Astrocyte (in vitro differentiated cells and primary cell): Measurements from ENCODE around the gene BMPR1B. TPM values are rescaled to one million over a fixed set of nuclear protein-coding genes. Genes with fewer than 3 reads are reported as not detected.

Experiments used
- DNase-seq: peaks from one replicate; pipeline ENCODE4 v3.0.0-alpha.2; 2010; ENCODE audit warnings: low read depth
- FAIRE-seq: peaks from 2 replicates; lab custom pipeline; 2011; peaks lifted over from hg19 to GRCh38; lab: Jason Lieb, UNC
- H2AFZ ChIP-seq: 2 replicates; pipeline ENCODE4 v1.6.0; 2012; ENCODE audit warnings: low read depth, low read length, inconsistent platforms
- H3K27ac ChIP-seq: 2 replicates; pipeline ENCODE4 v1.5.1; 2011; ENCODE audit warnings: low read depth, low read length, inconsistent platforms
- H3K27me3 ChIP-seq: 2 replicates; pipeline ENCODE4 v1.6.0; 2011; ENCODE audit warnings: low read length, inconsistent platforms; ENCODE audit not compliant: insufficient read depth
- H3K36me3 ChIP-seq: 2 replicates; pipeline ENCODE4 v1.5.1; 2011; ENCODE audit warnings: low read length, inconsistent platforms; ENCODE audit not compliant: insufficient read depth
- H3K4me1 ChIP-seq: 2 replicates; pipeline ENCODE4 v1.5.1; 2011; ENCODE audit warnings: low read length, inconsistent platforms; ENCODE audit not compliant: insufficient read depth
- H3K4me2 ChIP-seq: 2 replicates; pipeline ENCODE4 v1.6.0; 2012; ENCODE audit warnings: low read length, inconsistent platforms
- H3K4me3 ChIP-seq: 2 replicates; pipeline ENCODE4 v1.5.1; 2011; ENCODE audit warnings: low read depth, mild to moderate bottlenecking, low read length, inconsistent platforms; ENCODE audit not compliant: insufficient read depth
- H3K79me2 ChIP-seq: 2 replicates; pipeline ENCODE4 v1.6.0; 2012; ENCODE audit warnings: mild to moderate bottlenecking, low read length, inconsistent platforms; ENCODE audit not compliant: insufficient read depth
- H3K9ac ChIP-seq: 2 replicates; pipeline ENCODE4 v1.6.0; 2012; ENCODE audit warnings: mild to moderate bottlenecking, low read length, inconsistent platforms
- H3K9me3 ChIP-seq: 2 replicates; pipeline ENCODE4 v1.5.1; 2012; ENCODE audit warnings: low read depth, mild to moderate bottlenecking, low read length, inconsistent platforms; ENCODE audit not compliant: insufficient read depth
- H4K20me1 ChIP-seq: 2 replicates; pipeline ENCODE4 v1.6.0; 2012; ENCODE audit warnings: low read length, inconsistent platforms; ENCODE audit not compliant: insufficient read depth
- H3K27ac Mint-ChIP-seq: one replicate; pipeline ENCODE4 v1.8.0; 2021; ENCODE audit warnings: mild to moderate bottlenecking, mixed read lengths; ENCODE audit not compliant: unreplicated experiment
- H3K27me3 Mint-ChIP-seq: one replicate; pipeline ENCODE4 v1.8.0; 2021; ENCODE audit warnings: low read depth, mixed read lengths; ENCODE audit not compliant: unreplicated experiment
- H3K36me3 Mint-ChIP-seq: one replicate; pipeline ENCODE4 v1.8.0; 2021; ENCODE audit warnings: low read depth, mixed read lengths; ENCODE audit not compliant: unreplicated experiment
- H3K4me1 Mint-ChIP-seq: one replicate; pipeline ENCODE4 v1.8.0; 2021; ENCODE audit warnings: low read depth, mixed read lengths; ENCODE audit not compliant: unreplicated experiment
- H3K4me3 Mint-ChIP-seq: one replicate; pipeline ENCODE4 v1.8.0; 2021; ENCODE audit warnings: mild to moderate bottlenecking, moderate library complexity, mixed read lengths; ENCODE audit not compliant: unreplicated experiment
- H3K9me3 Mint-ChIP-seq: one replicate; pipeline ENCODE4 v1.8.0; 2021; ENCODE audit warnings: mild to moderate bottlenecking, mixed read lengths; ENCODE audit not compliant: unreplicated experiment
- EZH2 ChIP-seq: IDR thresholded peaks from 2 replicates; pipeline ENCODE4 v1.6.1; 2012; ENCODE audit warnings: mild to moderate bottlenecking, low read length, inconsistent platforms; ENCODE audit not compliant: insufficient read depth
- total RNA-seq: library from RNA; stranded (reverse); gene quantifications from 2 replicates; pipeline ENCODE4 v1.2.1, GENCODE V29; 2021
- TF ChIP-seq, protein P1 (sequence below): IDR thresholded peaks from 2 replicates; pipeline ENCODE4 v1.5.1; 2011; ENCODE audit warnings: low read depth, mild to moderate bottlenecking, inconsistent platforms, low read length, moderate library complexity; ENCODE audit not compliant: insufficient read depth

The BMPR1B gene
- total RNA-seq, 1 donor from 2014 or later = 14.1 TPM

DNA sequence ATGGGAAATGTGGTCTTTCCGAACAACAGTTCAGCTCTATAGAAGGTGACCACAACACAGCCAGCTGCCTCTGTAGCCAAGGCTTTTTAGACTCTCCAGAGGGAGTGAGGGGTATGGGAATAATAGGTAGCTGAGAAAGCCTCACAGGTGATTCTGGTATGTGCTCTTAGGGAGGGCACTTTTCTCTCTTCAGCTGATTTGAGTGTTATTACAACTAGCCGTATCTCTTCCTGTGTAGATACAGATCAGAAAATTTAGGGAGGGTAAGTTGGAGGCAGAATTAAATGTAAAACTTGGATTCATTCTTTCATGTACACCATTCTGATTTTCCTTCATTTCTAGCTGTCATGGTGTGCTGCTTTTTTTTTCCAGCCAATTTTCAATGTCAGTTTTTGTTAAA lies 154.9 kb downstream of the BMPR1B start:
- H3K4me1 ChIP-seq = no peaks in the 10 kb centered on the region
- no peak for TF ChIP-seq EZH2
- TF ChIP-seq, protein P1, sequence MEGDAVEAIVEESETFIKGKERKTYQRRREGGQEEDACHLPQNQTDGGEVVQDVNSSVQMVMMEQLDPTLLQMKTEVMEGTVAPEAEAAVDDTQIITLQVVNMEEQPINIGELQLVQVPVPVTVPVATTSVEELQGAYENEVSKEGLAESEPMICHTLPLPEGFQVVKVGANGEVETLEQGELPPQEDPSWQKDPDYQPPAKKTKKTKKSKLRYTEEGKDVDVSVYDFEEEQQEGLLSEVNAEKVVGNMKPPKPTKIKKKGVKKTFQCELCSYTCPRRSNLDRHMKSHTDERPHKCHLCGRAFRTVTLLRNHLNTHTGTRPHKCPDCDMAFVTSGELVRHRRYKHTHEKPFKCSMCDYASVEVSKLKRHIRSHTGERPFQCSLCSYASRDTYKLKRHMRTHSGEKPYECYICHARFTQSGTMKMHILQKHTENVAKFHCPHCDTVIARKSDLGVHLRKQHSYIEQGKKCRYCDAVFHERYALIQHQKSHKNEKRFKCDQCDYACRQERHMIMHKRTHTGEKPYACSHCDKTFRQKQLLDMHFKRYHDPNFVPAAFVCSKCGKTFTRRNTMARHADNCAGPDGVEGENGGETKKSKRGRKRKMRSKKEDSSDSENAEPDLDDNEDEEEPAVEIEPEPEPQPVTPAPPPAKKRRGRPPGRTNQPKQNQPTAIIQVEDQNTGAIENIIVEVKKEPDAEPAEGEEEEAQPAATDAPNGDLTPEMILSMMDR = no peak
- H3K9me3 ChIP-seq = no peaks in the 10 kb centered on the region
- FAIRE-seq (no peak), DNase-seq (no peak)
- no peak overlapping the region for H2AFZ ChIP-seq
- H3K27me3 ChIP-seq = no peaks in the 10 kb centered on the region
- no peak overlapping the region for H3K4me3 ChIP-seq
- H3K4me2 ChIP-seq = no peak overlapping the region
- H4K20me1 ChIP-seq = no peaks in the 10 kb centered on the region
- no peaks in the 10 kb centered on the region for H3K79me2 ChIP-seq
- H3K9me3 Mint-ChIP-seq = peaks cover 7% of the 10 kb centered on the region
- peaks cover 11% of the 10 kb centered on the region for H3K4me1 Mint-ChIP-seq
- no peak overlapping the region for H3K27ac Mint-ChIP-seq
- H3K9ac ChIP-seq = no peak overlapping the region
- no peaks in the 10 kb centered on the region for H3K36me3 ChIP-seq
- peaks cover 5% of the 10 kb centered on the region for H3K36me3 Mint-ChIP-seq
- peak overlapping the region; percentile 28 for H3K4me3 Mint-ChIP-seq
- H3K27ac ChIP-seq = no peak overlapping the region
- no peaks in the 10 kb centered on the region for H3K27me3 Mint-ChIP-seq

DNA sequence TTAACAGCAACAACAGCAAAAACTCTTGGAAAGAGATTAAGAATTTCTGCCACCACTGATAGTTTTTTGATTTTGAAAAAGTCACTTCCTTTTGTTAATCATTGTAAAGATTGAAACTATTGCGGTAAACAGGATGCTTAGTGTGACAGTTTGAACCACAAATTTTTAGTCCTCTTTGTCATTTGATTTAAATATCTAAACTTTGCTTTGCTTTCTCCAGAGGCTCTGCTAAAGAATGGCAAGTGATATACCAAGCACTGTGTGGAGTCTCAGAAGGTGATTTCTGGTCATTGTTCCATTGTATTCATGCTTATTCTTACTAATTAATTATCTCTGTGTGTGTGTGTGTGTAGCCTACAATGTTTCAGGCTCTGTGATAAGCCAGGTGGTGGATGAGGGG lies 155.6 kb downstream of the BMPR1B start:
- Histone ChIP-seq H3K9ac (no peak overlapping the region), H3K4me3 (no peak overlapping the region), H3K36me3 (no peaks in the 10 kb centered on the region), H3K27me3 (no peaks in the 10 kb centered on the region), H3K9me3 (no peaks in the 10 kb centered on the region), H3K4me2 (no peak overlapping the region), H3K4me1 (no peaks in the 10 kb centered on the region), H3K79me2 (no peaks in the 10 kb centered on the region), H4K20me1 (no peaks in the 10 kb centered on the region), H2AFZ (no peak overlapping the region), H3K27ac (no peak overlapping the region)
- DNase-seq (no peak), FAIRE-seq (no peak)
- Mint-ChIP-seq H3K36me3 (peaks cover 6% of the 10 kb centered on the region), H3K27ac (no peak overlapping the region), H3K4me1 (peaks cover 11% of the 10 kb centered on the region), H3K9me3 (peaks cover 11% of the 10 kb centered on the region), H3K27me3 (no peaks in the 10 kb centered on the region), H3K4me3 (no peak overlapping the region)
- TF ChIP-seq, protein P1 = no peak
- TF ChIP-seq EZH2 = no peak

DNA sequence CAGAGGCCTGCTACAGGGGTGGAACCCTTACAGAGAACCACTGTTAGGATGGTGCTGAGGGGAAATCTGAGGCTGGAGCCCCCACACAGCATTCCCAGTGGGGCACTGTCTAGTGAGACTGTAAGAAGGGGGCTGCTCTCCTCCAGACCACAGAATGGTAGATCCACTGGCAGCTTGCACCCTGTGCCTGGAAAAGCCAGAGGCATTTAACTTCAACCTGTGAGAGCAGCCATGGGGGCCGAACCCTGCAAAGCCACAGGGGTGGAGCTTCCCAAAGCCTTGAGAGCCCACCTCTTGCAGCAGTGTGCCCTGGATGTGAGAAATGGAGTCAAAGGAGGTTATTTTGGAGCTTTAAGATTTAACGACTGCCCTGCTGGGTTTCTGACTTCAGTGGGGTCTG lies 159.4 kb downstream of the BMPR1B start:
- Mint-ChIP-seq H3K36me3 (peaks cover 6% of the 10 kb centered on the region), H3K9me3 (peaks cover 11% of the 10 kb centered on the region), H3K4me3 (no peak overlapping the region), H3K27ac (no peak overlapping the region), H3K27me3 (no peaks in the 10 kb centered on the region), H3K4me1 (no peaks in the 10 kb centered on the region)
- H3K4me1 ChIP-seq = no peaks in the 10 kb centered on the region
- H3K4me3 ChIP-seq = no peak overlapping the region
- H3K79me2 ChIP-seq = no peaks in the 10 kb centered on the region
- TF ChIP-seq, protein P1 = no peak
- TF ChIP-seq EZH2 = no peak
- H3K27ac ChIP-seq = no peak overlapping the region
- H4K20me1 ChIP-seq = no peaks in the 10 kb centered on the region
- no peak overlapping the region for H3K9ac ChIP-seq
- no peak overlapping the region for H2AFZ ChIP-seq
- H3K4me2 ChIP-seq = no peak overlapping the region
- DNase-seq = no peak
- no peaks in the 10 kb centered on the region for H3K27me3 ChIP-seq
- H3K36me3 ChIP-seq = no peaks in the 10 kb centered on the region
- no peak for FAIRE-seq
- H3K9me3 ChIP-seq = no peaks in the 10 kb centered on the region
